ENCODE measurements around the gene SH2D5.

DNA sequence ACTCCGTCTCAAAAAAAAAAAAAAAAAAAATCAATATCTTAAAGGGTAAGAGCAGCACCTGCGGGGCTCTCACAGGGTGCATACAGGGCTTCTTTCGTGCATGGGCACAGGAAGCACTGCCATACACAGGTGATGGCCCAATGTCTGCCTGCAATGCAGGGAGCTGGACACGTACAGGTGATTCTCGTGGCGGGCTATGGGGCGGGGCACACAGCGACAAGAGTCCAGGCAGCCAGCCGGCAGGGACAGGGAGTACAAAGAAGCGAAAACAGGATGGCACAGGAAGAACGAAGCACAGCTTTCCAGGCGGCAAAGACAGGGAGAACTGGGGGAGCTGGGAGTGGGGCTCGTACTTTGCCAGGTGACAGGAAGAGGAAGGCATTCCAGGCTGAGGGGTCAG, 16.3 kb downstream of the SH2D5 start:
- TF ChIP-seq, protein P1, sequence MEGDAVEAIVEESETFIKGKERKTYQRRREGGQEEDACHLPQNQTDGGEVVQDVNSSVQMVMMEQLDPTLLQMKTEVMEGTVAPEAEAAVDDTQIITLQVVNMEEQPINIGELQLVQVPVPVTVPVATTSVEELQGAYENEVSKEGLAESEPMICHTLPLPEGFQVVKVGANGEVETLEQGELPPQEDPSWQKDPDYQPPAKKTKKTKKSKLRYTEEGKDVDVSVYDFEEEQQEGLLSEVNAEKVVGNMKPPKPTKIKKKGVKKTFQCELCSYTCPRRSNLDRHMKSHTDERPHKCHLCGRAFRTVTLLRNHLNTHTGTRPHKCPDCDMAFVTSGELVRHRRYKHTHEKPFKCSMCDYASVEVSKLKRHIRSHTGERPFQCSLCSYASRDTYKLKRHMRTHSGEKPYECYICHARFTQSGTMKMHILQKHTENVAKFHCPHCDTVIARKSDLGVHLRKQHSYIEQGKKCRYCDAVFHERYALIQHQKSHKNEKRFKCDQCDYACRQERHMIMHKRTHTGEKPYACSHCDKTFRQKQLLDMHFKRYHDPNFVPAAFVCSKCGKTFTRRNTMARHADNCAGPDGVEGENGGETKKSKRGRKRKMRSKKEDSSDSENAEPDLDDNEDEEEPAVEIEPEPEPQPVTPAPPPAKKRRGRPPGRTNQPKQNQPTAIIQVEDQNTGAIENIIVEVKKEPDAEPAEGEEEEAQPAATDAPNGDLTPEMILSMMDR (IDR thresholded peaks at IDR 0.05): no peak
- TF ChIP-seq EP300 (IDR thresholded peaks at IDR 0.05; ENCODE audit: low read depth) (no peak), POLR2AphosphoS5 (IDR thresholded peaks at IDR 0.05) (no peak), POLR2A (IDR thresholded peaks at IDR 0.05) (no peak)

Data from transverse colon (tissue), 4 donors.